Inflammatory macrophage treated with lipopolysaccharide for 4 hours (primary cell): ENCODE results near the gene CXorf51A.
"Not testable (repeated sequence)": the region's sequence is repeated elsewhere in the genome, so short reads cannot be mapped to it uniquely, and the experiment has no call there.

Experiments
- DNase-seq: peaks from one replicate; pipeline ENCODE4 v3.0.0-alpha.2; 2020

Gene CXorf51A

GRCh38 chrX:146814644-146815043, at the start of gene CXorf51A:
Gene CXorf51A (minus strand): TSS chrX:146814744. CDS start chrX:146814723, 21 bp downstream.
- DNase-seq, result not testable (repeated sequence)

GRCh38 chrX:146863566-146863965, 49.0 kb upstream of the CXorf51A start:
- no peak for DNase-seq

GRCh38 chrX:146854281-146854680, 39.7 kb upstream of the CXorf51A start:
- DNase-seq, result no peak

GRCh38 chrX:146831994-146832393, 17.4 kb upstream of the CXorf51A start:
- DNase-seq, result no peak

- not testable (repeated sequence) for DNase-seq
Observed at GRCh38 chrX:146809471-146809870, 5.1 kb downstream of the CXorf51A start, which contains the start of gene CXorf51B. Gene CXorf51B (plus strand): TSS chrX:146809771. CDS start chrX:146809792, 21 bp downstream.
